ENCODE results near the gene SLC31A2. TPM values are rescaled to one million over a fixed set of nuclear protein-coding genes. Genes with fewer than 3 reads are reported as not detected.

The SLC31A2 gene
- total and polyA plus RNA-seq, 10 donors = 7.7 to 97.3 (median 43.2) TPM

- Histone ChIP-seq H3K27ac (peak overlapping the region in 1 of 8 donors; percentile 37), H3K9me3 (no peaks in the 10 kb centered on the region), H3K36me3 (no peaks in the 10 kb centered on the region), H3K4me3 (no peak overlapping the region), H3K4me1 (peaks cover 0 to 13% (median 0%) of the 10 kb centered on the region in 6 donors), H3K27me3 (replicated peaks in 1 of 7) (peaks cover 0 to 45% (median 0%) of the 10 kb centered on the region in 7 donors)
- DNase-seq = no peak
- TF ChIP-seq POLR2A (IDR thresholded peaks at IDR 0.05) (no peak), CTCF (IDR thresholded peaks at IDR 0.05 in 8 of 11, conservative IDR thresholded peaks at IDR 0.05 in 3 of 11) (no peak), POLR2AphosphoS5 (IDR thresholded peaks at IDR 0.05) (no peak)
- 40 to 64% (median 57%) methylated on average over 4 of the region's 4 CpGs for WGBS, 5 donors
- intact Hi-C loops (cut with DNase I; ENCODE audit: low total_unique reads) = no loop called here
These were observed 20.9 kb upstream of the SLC31A2 start for GRCh38 chr9:113129884-113130283.

GRCh38 chr9:113131689-113132151 is 19.1 kb upstream of the SLC31A2 start:
- WGBS, 5 donors = 11 to 19% (median 16%) methylated on average over 3 of the region's 3 CpGs
- Histone ChIP-seq H3K4me3 (no peak overlapping the region), H3K27ac (peak overlapping the region in 2 of 8 donors; percentile 21 to 36), H3K36me3 (no peaks in the 10 kb centered on the region), H3K27me3 (replicated peaks in 1 of 7) (peaks cover 0 to 45% (median 0%) of the 10 kb centered on the region in 7 donors), H3K4me1 (peaks cover 0 to 7% (median 0%) of the 10 kb centered on the region in 6 donors), H3K9me3 (no peaks in the 10 kb centered on the region)
- intact Hi-C loops (cut with DNase I; ENCODE audit: low total_unique reads) = no loop called here
- TF ChIP-seq POLR2A (IDR thresholded peaks at IDR 0.05) = no peak
- TF ChIP-seq POLR2AphosphoS5 (IDR thresholded peaks at IDR 0.05) = no peak
- TF ChIP-seq CTCF (IDR thresholded peaks at IDR 0.05 in 8 of 11, conservative IDR thresholded peaks at IDR 0.05 in 3 of 11) = no peak
- no peak for DNase-seq

- TF ChIP-seq CTCF (IDR thresholded peaks at IDR 0.05 in 8 of 11, conservative IDR thresholded peaks at IDR 0.05 in 3 of 11) = no peak
- 73 to 84% (median 73%) methylated on average over 9 of the region's 9 CpGs for WGBS, 5 donors
- intact Hi-C loops (cut with DNase I; ENCODE audit: low total_unique reads) = no loop called here
These were observed 13.3 kb upstream of the SLC31A2 start for GRCh38 chr9:113137196-113138168.

GRCh38 chr9:113138760-113139159 is 12.0 kb upstream of the SLC31A2 start:
- H3K4me1 ChIP-seq = no peaks in the 10 kb centered on the region
- no peaks in the 10 kb centered on the region for H3K36me3 ChIP-seq
- intact Hi-C loops (cut with DNase I; ENCODE audit: low total_unique reads) = no loop called here
- TF ChIP-seq POLR2AphosphoS5 (IDR thresholded peaks at IDR 0.05) = no peak
- no peak for TF ChIP-seq CTCF (IDR thresholded peaks at IDR 0.05 in 8 of 11, conservative IDR thresholded peaks at IDR 0.05 in 3 of 11)
- TF ChIP-seq POLR2A (IDR thresholded peaks at IDR 0.05) = no peak
- WGBS, 5 donors = 56 to 70% (median 63%) methylated on average over 3 of the region's 3 CpGs
- H3K4me3 ChIP-seq = no peak overlapping the region
- H3K27me3 ChIP-seq (replicated peaks in 1 of 7) = no peaks in the 10 kb centered on the region
- H3K9me3 ChIP-seq = peaks cover 0 to 23% (median 14%) of the 10 kb centered on the region in 8 donors
- no peak for DNase-seq
- peak overlapping the region in 2 of 8 donors; percentile 18 to 69 for H3K27ac ChIP-seq

More at GRCh38 chr9:113137196-113138168, 13.3 kb upstream of the SLC31A2 start:
- Histone ChIP-seq H3K9me3 (peaks cover 0 to 23% (median 13%) of the 10 kb centered on the region in 8 donors), H3K4me3 (no peak overlapping the region), H3K27me3 (replicated peaks in 1 of 7) (peaks cover 0 to 2% (median 0%) of the 10 kb centered on the region in 7 donors), H3K36me3 (no peaks in the 10 kb centered on the region), H3K27ac (no peak overlapping the region), H3K4me1 (no peaks in the 10 kb centered on the region)
- DNase-seq = no peak
